ENCODE results near the gene TNFAIP8L1.

DNA sequence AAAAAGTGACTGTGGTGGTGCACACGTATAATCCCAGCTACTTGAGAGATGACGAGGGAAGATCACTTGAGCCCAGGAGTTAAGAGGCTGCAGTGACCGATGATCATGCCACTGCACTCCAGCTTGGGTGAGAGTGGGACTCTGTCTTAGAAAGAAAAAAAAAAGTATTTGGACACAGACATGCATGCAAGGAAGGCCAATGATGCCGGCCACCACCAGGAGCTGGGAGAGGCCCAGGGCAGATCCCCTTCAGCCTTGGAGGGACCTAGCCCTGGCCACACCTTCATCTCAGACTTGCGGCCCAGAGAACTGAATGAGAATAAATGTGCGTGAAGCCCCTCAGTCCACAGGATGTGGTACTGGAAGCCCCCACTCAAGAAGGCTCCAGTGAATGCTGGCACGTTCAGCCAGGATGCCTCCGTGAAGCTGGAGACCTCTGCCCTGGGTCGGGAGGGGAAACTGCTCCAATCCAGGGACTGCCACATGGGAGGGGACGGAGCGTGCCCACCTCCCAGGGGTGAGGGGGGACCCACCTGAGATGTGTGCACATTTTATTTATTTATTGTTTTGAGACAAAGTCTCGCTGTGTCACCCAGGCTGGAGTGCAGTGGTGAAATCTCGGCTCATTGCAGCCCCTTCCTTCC, 14.6 kb downstream of the TNFAIP8L1 start:
- TF ChIP-seq, protein P1, sequence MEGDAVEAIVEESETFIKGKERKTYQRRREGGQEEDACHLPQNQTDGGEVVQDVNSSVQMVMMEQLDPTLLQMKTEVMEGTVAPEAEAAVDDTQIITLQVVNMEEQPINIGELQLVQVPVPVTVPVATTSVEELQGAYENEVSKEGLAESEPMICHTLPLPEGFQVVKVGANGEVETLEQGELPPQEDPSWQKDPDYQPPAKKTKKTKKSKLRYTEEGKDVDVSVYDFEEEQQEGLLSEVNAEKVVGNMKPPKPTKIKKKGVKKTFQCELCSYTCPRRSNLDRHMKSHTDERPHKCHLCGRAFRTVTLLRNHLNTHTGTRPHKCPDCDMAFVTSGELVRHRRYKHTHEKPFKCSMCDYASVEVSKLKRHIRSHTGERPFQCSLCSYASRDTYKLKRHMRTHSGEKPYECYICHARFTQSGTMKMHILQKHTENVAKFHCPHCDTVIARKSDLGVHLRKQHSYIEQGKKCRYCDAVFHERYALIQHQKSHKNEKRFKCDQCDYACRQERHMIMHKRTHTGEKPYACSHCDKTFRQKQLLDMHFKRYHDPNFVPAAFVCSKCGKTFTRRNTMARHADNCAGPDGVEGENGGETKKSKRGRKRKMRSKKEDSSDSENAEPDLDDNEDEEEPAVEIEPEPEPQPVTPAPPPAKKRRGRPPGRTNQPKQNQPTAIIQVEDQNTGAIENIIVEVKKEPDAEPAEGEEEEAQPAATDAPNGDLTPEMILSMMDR (IDR thresholded peaks at IDR 0.05; ENCODE audit: insufficient read depth, low read length), result no peak
- TF ChIP-seq POLR2AphosphoS5 (IDR thresholded peaks at IDR 0.05; ENCODE audit: low read depth), result no peak
- TF ChIP-seq SPI1 (IDR thresholded peaks at IDR 0.05; ENCODE audit: borderline replicate concordance, low read depth), result no peak
- TF ChIP-seq, protein P2, sequence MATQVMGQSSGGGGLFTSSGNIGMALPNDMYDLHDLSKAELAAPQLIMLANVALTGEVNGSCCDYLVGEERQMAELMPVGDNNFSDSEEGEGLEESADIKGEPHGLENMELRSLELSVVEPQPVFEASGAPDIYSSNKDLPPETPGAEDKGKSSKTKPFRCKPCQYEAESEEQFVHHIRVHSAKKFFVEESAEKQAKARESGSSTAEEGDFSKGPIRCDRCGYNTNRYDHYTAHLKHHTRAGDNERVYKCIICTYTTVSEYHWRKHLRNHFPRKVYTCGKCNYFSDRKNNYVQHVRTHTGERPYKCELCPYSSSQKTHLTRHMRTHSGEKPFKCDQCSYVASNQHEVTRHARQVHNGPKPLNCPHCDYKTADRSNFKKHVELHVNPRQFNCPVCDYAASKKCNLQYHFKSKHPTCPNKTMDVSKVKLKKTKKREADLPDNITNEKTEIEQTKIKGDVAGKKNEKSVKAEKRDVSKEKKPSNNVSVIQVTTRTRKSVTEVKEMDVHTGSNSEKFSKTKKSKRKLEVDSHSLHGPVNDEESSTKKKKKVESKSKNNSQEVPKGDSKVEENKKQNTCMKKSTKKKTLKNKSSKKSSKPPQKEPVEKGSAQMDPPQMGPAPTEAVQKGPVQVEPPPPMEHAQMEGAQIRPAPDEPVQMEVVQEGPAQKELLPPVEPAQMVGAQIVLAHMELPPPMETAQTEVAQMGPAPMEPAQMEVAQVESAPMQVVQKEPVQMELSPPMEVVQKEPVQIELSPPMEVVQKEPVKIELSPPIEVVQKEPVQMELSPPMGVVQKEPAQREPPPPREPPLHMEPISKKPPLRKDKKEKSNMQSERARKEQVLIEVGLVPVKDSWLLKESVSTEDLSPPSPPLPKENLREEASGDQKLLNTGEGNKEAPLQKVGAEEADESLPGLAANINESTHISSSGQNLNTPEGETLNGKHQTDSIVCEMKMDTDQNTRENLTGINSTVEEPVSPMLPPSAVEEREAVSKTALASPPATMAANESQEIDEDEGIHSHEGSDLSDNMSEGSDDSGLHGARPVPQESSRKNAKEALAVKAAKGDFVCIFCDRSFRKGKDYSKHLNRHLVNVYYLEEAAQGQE (IDR thresholded peaks at IDR 0.05; ENCODE audit: insufficient replicate concordance, low read depth), result no peak
